ENCODE data around the gene RAB4B.
"Not testable (repeated sequence)": the region's sequence is repeated elsewhere in the genome, so short reads cannot be mapped to it uniquely, and the experiment has no call there.

Gene RAB4B

DNA sequence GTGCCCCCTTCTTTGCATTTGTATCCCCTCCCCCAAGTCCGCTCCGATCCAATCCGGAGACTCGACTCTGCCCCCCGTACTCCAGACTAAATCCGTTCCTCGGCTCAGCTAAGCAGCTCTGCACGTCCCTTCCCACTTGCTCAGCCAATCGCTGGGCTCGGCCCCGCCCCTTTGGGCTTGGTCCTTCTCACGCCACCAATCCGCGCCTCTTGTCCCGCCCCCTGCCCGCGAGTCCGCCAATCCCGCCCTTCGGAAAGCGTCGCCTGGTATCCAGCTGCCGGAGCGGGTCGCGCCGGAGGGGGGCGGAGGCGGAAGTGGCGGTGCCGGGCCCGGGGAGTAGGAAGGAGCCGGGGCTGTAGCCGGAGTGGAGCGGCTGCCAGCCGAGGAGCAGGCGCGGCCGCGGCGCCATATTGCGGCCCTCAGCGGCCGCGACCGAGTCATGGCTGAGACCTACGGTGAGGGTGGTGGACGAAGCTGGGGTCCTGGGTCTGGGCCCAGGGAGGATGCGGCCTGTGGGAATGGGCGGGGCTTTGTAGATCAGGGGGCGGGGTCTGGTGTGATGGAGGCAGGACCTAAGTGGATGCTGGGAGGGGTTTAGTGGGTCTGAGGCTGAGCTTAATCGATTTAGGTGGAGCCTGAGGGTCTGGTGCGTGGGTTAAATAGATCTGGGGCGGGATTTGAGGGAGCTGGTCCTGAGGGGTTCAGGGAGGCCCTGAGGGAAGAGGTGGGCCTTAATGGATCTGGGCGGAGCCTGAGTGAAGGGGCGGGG lies at the start of gene RAB4B:
TSS of gene RAB4B (plus strand) at position 311 of the 769 bp plus-strand sequence. CDS start at position 440, 129 bp downstream.
- DNase-seq = peak; percentile 99

DNA sequence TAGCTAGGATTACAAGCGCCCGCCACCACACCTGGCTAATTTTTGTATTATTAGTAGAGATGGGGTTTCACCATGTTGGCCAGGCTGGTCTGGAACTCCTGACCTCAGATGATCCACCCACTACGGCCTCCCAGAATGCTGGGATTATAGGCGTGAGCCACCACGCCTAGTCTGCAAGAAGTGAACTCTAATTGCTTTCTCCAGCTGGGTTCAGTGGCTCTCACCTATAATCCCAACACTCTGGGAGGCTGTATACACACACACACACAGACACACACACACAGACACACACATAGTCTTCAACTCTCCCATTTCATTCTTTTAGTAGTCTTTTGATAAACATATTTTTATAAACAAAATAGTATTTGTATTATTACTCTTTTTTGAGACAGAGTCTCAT lies 48.0 kb upstream of the RAB4B start:
- not testable (repeated sequence) for DNase-seq

DNA sequence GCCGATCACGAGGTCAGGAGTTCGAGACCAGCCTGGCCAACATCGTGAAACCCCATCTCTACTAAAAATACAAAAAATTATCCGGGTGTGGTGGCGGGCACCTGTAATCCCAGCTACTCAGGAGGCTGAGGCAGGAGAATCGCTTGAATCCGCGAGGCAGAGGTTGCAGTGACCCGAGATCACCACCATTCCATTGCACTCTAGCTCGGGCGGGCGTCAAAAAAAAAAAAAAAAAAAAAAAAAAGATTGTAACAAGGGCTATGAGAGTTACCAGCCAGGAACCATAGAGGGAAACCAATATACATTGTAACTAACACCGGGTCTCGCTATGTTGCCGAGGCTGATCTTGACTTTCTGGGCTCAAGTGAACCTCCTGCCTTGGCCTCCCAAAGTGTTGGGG lies 45.7 kb upstream of the RAB4B start:
- not testable (repeated sequence) for DNase-seq

DNA sequence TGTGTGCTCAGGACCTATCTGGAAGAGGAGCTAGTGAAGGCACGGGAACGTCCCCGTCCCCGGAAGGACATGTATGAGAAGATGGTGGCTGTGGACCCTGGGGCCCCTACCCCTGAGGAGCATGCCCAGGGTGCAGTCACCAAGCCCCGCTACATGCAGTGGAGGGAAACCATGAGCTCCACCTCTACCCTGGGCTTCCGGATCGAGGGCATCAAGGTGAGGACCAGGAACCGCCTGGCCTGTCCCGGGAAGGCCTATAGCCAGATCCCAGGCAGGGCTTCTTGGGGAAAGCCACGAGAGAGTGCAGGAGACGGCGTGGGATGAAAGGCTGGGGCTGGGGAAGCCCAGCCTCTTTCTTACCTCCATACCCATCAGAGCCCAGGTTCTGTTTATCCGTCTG lies 44.9 kb upstream of the RAB4B start:
- no peak for DNase-seq

GRCh38 chr19:40735013-40735771 lies 42.9 kb upstream of the RAB4B start:
- DNase-seq = no peak

DNA sequence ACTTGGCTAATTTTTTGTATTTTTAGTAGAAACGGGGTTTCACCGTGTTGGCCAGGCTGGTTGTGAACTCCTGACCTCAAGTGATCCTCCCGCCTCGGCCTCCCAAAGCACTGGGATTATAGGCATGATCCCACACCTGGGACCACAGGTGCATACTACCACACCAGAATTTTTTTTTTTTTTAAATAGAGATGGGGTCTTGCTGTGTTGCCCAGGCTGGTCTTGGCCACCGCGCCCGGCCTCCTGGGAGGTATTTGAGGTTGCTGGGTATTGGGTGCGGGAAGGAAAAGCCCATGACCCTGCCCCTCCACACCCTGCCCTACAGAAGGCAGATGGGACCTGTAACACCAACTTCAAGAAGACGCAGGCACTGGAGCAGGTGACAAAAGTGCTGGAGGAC lies 41.4 kb upstream of the RAB4B start:
- no peak for DNase-seq

DNA sequence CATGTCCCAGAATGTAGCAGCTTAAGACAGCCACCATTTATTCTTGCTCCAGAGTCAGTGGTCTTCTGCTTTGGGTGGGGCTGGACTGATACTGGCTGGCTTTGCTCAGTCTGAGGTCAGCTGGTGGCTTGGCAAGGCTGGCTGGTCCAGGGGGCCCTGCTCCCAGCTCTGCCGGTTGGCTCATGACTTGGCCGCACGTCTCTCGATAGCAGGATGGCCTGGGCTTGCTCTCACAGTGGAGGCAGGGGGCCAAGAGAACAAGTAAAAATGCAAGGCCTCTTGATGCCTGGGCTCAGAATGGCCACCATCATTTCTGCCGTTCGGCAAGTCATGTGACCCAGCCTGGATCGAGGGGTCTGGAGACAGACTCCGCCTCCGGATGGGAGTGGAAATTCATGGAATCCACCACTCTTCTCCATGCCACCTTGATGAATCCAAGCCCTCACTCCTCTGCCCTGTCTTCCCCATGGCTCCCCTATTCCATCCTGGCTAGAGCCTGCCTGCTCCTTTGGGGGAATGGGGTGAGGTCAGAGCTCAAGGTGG lies 40.9 kb upstream of the RAB4B start:
- DNase-seq = no peak

GRCh38 chr19:40739030-40739839 lies 38.8 kb upstream of the RAB4B start:
- no peak for DNase-seq

GRCh38 chr19:40739871-40740703 lies 38.0 kb upstream of the RAB4B start:
- no peak for DNase-seq

DNA sequence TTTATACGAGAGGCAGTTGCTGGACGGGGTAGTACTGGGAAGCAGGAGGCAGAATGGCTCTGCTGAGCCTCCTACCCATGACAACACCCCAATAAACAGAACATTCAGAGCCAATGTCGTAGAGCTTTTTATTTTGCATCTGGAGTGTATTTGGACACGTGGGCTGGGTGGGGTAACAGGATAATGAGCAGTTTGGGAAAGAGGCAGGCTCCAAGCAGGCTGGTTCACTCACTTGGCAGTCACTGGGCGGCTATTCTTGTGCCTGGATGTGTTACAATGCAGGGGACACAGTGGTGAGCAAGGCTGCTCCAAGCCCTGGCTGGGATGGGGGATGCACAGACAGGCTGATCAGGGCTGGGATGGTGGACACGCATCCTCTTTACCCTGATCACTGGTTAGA lies 37.3 kb upstream of the RAB4B start:
- no peak for DNase-seq

- no peak for DNase-seq
Observed at GRCh38 chr19:40741527-40742390, 36.3 kb upstream of the RAB4B start.

DNA sequence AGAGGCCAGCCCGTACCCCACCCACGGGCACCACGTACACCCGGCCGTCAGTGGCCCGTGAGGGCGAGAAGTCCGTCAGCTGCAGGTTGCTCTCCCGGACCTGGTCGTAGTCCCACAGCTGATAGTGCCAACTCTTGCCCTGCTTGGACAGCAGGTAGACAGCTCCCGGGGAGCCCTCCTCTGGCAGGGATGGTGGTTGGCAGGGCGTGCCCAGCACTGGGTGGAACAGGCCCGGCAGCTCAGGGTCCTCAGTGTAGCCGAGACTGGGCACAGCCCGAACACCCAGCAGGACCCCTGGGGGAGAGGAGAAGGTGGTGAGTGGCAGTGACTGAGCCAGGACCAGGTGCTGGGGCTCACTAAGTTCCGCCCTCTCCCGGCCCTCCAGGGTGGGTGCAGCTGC lies 35.6 kb upstream of the RAB4B start:
- DNase-seq = no peak

GRCh38 chr19:40742886-40743285 lies 35.2 kb upstream of the RAB4B start:
- DNase-seq = no peak

DNA sequence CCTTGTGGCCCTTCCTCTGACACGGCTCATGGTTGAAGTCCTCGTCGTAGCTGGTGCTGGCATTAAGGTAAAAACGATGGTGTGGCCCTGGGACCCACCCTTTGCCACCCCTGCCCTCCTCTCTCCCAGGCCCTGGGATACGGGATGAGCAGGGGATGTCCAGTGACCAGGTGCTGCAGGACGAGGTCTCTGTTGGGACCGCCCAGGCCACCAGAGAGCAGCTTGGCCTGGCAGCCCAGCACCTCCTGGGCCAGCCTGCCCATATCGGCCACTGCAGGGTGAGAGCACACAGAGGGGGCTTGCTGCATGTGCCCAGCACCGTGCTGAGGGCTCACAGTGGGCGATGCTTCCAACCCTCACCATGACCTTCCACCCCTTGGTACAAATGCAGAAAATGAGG lies 34.1 kb upstream of the RAB4B start:
- DNase-seq = no peak

DNA sequence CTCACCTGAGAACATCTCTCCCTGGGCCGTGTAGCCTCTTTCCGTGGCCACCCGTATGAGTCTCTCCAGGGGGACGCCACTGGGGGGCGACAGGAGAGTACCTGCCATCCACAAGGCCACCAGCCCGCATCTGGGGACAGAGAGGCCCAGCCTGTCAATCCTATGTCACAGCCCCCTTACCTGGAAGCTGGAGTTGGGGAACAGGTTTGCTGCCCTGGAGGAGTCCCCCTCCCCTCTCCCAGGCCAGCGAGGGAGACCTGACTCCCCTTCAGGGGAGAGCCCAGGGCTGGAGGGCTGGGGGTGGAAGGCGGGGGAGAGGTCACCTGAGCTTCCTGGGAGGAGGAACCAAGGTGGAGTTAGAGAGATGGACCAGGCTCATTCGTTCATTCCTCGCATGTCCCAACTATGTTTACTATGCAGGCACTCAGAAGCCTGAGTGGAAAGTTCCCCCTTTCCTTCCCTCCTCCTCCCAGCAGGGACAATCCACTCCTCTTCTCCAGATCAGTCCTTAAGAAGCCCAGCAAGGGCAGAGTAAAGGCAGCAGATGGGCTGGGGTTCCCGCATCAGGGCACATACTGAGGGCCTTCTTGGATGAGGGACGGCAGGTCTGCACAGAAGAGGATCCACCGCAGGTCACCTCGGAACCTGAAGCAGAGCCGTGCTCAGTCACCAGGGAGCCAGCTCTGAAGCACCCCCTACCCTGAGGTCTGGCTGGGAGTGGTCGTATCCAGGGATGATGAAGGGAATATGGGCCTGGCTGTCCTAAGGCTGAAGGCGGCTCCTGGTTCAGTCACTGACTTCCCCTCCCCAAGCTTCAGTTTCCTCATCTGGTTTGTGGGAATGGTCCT lies 33.3 kb upstream of the RAB4B start:
- no peak for DNase-seq

DNA sequence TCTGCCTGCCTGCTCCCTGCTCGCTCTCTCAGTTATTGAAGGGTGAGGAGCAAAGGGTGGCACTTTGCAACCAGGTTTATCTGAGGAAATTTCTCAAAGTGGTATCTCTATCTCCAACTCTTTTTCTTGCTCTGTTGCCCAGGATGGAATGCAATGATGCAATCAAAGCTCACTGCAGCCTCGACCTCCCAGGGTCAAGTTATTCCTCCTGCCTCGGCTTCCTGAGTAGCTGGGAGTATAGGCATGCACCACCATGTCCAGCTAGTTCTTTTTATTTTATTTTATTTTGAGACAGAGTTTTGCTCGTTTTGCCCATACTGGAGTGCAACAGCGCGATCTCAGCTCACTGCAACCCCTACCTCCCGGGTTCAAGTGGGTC lies 32.7 kb upstream of the RAB4B start:
- DNase-seq = no peak

GRCh38 chr19:40747536-40747935 lies 30.5 kb upstream of the RAB4B start:
- DNase-seq = no peak

DNA sequence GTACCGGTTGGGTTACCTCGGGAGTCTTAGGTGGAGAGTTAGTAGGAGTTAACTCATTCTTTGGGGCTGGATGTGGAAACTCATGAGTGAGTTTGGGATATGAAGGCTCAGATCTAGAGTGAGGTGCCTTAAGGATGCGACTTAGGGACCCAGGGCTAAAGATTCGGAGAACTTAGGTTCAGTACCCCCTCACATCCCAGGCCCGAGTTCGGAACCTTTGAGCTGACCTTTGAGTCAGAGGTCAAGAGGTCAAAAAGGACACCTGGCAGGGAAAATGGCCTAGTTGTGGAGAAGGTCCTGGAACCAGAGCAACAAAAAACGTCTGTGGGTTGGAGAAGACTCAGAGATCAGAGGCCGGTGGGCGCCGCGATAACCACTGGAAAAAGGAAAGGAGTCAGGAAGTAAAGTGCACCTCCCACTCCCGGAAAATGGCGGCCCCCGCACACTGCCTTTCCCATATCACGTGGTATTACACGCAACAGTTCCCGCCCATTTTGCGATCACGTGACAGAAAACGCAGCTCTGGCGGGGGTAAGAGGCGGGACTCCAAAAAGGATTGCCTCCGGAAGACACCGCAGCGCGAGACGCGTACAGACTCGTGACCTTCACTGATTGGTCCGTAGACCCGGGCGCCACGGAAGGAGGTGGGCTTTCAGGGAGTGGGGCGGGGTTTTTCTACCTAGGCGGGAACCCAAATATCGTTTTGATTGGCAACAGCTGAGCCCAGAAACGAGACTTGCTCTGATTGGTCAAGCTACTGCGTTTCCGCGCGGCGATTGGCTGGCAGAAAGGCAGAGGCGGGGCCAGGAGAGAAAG lies 27.8 kb upstream of the RAB4B start, which contains the start of gene ACTMAP:
TSS of gene ACTMAP (minus strand) at position 420 of the 816 bp plus-strand sequence. CDS start 674 bp downstream, outside the sequence.
- peak; percentile 99 for DNase-seq

DNA sequence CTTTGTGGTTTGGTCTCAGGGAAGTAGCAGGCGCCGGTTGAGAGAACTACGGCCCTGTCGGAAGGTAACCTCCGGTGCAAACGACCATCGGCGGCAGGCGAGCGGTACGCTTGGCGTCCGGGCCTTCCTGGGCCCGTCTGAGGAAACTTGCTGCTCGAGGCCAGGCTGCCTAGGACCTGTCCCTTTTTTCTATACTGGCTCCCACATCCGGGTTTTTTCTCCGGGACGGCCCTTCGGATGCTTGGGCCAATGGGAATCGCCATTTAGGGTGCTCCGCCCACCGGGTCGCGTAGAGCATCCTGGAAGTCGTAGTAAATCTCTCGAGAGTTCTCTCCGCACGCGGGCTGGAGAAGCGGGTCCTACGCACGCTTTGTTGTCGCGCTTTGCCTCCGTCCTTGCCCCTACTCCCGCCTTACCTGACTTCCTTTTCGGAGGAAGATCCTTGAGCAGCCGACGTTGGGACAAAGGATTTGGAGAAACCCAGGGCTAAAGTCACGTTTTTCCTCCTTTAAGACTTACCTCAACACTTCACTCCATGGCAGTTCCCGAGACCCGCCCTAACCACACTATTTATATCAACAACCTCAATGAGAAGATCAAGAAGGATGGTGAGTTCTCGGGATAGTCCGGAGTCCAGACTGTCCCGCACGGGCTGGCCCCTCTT lies 27.0 kb upstream of the RAB4B start, which contains the start of gene SNRPA:
TSS of gene SNRPA (plus strand) at position 330 of the 664 bp plus-strand sequence. CDS start at position 536, 206 bp downstream.
- DNase-seq = peak; percentile 91
